ENCODE data around the gene FMO4.
"Not testable (repeated sequence)": the region's sequence is repeated elsewhere in the genome, so short reads cannot be mapped to it uniquely, and the experiment has no call there.

Gene FMO4

DNA sequence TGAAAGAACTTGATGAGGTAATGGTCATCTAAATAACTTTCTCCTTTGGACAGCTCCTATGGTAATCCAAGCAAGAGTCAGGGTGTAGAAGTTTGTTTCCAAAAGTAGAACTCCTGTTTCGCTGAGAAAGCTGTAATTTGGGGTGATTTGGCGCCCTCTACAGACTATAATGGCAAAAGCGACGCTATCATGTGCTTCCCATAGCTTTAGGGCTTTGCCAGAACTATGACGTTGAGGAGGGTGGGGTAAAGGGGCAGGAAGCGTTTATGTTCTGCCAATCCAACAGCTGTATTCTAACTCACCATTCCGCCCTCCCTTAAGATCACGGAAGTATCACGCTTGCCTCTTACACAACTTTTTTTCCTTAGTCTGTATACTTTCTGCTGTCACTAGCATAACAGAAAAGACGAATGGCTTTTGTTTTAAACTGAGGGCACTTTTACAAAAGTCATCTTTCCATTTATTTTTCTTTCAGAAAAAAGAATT is at the start of gene FMO4:
FMO4 (plus strand) TSS at position 349 of the 486 bp plus-strand sequence. CDS start 5,643 bp downstream, outside the sequence.
- DNase-seq (ENCODE audit: low spot score), result peak; percentile 95

- DNase-seq (ENCODE audit: low spot score), result no peak
Observed at GRCh38 chr1:171265686-171266085, 48.3 kb upstream of the FMO4 start.

DNA sequence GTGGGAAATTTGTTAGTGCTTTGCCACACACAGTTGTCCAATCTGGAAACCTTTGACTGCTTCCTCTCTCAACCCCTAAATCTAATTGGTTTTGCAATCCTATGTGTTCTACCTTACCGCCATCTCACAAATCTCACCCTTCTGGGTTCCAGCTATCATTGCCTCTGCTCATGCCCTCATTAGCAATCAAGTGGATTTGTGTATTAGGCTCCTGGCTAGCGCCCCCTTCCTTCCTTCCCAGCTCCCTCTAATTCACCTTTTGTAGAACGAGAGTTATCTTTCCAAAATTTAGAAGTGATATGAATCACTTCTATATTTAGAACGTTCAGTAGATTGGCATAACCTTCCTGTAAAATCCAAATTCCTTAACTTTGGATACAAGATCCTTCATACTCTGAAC is 47.1 kb upstream of the FMO4 start:
- DNase-seq (ENCODE audit: low spot score), result no peak

GRCh38 chr1:171267391-171267790 is 46.6 kb upstream of the FMO4 start:
- no peak for DNase-seq (ENCODE audit: low spot score)

DNA sequence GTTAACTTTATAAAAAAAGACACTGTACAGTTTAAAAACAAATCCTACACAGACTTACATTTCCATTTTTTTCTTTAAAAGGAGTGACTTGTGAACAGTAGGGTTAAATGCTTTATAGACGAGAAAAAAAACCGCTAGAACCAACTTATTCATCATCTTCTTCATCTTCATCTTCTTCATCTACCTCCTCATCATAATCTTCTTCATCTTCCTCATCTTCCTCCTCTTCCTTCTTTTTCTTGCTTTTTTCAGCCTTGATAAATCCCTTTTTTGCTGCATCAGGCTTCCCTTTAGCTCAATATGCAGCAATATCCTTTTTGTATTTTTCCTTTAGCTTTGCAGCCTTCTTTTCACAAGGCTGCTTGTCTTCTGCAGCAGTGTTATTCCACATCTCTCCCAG is 43.2 kb upstream of the FMO4 start:
- DNase-seq (ENCODE audit: low spot score), result no peak

GRCh38 chr1:171277534-171277933 is 36.4 kb upstream of the FMO4 start:
- no peak for DNase-seq (ENCODE audit: low spot score)

DNA sequence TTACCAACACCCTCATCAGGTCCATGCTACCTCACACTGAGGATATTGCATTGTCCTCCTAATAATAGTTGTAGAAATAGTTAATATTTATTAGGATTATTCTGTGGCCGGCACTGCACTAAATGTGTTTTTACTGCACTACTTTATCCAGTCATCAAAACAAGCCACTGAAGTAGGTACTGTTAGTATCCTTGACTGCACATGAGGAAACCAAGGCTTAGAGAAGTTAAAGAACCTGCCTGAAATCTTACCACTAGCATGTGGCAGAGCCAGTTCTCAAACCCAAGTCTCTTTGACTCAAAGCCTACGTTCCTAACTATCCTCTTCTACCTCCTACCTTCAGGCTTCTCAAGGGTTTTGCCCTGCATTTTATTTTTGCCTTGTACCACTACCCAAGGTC is 34.7 kb upstream of the FMO4 start:
- no peak for DNase-seq (ENCODE audit: low spot score)

DNA sequence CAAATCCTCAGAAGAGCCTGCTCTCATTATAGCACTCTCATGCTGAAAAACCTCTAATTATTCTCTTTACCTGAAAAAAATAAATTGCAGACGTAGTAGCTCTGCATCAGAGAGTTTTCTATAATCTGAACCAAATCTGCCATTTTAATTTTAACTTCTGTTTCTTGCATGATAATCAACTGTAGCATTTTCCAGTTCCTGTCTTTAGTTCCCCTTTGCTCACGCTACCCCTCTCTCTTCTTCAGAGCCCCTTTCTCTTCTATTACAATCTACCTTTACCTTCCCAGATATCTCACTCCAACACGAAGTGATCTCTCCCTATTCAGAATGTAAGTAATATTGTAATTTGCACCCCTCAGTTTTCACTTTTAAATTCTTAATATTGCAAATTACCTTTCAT is 34.3 kb upstream of the FMO4 start:
- DNase-seq (ENCODE audit: low spot score), result no peak

- DNase-seq (ENCODE audit: low spot score), result no peak
Observed at GRCh38 chr1:171280599-171280998, 33.4 kb upstream of the FMO4 start.

- DNase-seq (ENCODE audit: low spot score), result no peak
Observed at GRCh38 chr1:171286032-171286705, 27.8 kb upstream of the FMO4 start.

- DNase-seq (ENCODE audit: low spot score), result no peak
Observed at GRCh38 chr1:171290621-171291020, 23.4 kb upstream of the FMO4 start.

GRCh38 chr1:171292799-171293198 is 21.2 kb upstream of the FMO4 start:
- no peak for DNase-seq (ENCODE audit: low spot score)

GRCh38 chr1:171295383-171295782 is 18.6 kb upstream of the FMO4 start:
- not testable (repeated sequence) for DNase-seq (ENCODE audit: low spot score)

DNA sequence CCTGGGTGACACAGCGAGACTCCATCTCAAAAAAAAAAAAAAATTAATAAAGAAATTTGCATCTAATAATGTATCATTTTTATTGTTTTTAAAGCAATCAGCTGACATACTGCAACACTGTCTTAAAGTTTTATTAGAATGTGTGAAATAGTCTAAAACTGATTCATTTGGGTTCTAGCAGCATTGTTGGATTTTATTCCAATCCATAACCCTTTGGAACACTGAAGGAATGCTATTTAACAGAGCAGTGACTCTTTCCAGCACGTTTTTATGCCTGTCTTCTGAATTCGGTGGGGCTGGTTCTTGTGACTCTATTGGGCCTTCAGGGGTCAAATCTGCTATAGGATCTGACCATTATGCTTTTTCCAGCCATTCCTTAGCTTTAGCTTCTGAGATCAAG is 18.2 kb upstream of the FMO4 start:
- DNase-seq (ENCODE audit: low spot score), result no peak

DNA sequence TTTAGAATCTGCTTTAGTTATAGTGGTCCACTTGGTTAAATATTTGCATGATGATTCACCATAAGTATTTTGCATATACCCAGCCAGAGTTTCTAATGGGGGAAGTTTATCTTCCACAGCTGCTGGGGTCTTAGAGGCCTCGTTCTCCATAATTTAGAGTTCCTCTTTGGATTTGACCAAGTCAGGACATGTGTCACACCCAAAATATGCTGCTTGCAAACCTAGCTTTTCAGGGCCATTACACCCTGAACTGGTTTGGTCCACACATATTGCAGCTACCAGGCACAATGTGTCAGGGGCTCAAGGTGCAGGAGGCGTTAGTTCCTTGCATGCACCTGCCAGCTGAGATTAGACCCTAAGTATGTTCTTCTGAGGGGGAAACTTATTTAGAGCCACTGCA is 17.1 kb upstream of the FMO4 start:
- DNase-seq (ENCODE audit: low spot score), result no peak

GRCh38 chr1:171298696-171299095 is 15.3 kb upstream of the FMO4 start:
- DNase-seq (ENCODE audit: low spot score), result no peak

- DNase-seq (ENCODE audit: low spot score), result no peak
Observed at GRCh38 chr1:171299342-171299741, 14.6 kb upstream of the FMO4 start.

- DNase-seq (ENCODE audit: low spot score), result no peak
Observed at GRCh38 chr1:171300401-171300800, 13.6 kb upstream of the FMO4 start.

GRCh38 chr1:171310661-171311087 is 3.3 kb upstream of the FMO4 start:
- no peak for DNase-seq (ENCODE audit: low spot score)

DNA sequence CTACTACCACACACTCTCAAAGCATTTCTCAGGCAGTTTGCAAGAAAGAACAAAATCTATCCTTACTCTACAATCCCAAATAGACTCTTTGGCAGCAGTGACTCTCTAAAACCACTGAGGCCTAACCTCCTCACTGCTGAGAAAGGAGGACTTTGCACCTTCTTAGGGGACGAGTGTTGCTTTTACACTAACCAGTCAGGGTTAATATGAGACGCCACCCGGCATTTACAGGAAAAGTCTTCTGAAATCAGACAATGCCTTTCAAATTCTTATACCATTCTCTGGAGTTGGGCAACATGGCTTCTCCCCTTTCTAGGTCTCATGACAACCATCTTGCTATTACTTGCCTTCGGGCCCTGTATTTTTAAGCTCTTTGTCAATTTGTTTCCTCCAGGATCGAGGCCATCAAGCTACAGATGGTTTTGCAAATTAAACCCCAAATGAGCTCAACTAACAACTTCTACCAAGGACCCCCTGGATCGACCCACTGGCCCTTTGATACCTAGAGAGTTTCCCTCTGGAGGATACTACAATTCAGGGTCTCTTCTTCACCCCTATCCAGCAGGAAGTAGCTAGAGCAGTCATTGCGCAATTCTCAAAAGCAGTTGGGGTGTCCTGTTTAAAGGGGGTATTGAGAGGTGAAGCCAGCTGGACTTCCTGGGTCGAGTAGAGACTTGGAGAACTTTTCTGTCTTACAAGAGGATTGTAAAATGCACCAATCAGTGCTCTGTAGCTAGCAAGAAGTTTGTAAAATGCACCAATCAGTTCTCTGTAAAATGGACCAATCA is 2.0 kb upstream of the FMO4 start:
- no peak for DNase-seq (ENCODE audit: low spot score)

DNA sequence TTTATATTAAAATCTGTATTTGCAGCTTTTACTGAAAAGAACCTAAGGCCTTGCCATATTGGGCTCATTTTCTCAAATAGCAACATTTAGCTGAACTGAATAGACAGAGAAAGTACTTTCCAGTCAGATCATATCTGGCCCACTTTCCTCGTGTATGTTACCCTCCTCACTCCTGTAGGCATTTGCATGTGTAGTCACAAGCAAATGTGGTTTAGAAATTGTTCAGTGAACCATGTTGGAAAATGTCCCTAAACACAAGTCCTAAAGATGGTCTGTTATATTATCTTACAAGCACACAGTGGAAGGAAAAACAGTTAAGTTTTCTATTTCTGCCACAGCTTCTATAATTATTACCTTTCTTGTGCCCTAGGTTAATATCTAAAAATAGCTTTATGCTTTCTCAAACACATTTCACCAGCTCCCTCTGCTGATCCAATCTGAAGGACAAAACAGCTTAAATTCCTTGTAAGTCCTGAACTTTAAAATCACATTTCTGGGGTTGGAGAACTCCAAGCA is 606 bp upstream of the FMO4 start:
- no peak for DNase-seq (ENCODE audit: low spot score)

DNA sequence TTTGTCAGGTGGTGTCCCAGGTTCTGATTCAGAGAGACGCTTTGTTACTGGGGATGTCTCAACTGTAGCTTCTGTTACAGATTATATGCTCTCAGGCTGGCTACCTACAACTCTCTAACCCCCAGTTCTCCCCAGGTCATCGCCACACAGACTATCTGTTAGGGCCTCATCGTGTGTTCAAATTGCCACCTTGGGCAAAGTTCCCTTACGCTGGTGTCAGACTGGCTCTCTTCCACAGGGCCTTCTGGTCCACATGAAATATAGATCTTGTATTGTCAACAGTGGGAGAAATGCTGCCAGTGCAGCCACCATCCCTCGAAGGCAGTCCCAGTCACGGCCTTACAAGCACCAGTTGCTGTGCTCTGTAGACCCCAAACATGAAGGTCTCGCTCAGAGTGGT is 15.3 kb downstream of the FMO4 start:
- no peak for DNase-seq (ENCODE audit: low spot score)

DNA sequence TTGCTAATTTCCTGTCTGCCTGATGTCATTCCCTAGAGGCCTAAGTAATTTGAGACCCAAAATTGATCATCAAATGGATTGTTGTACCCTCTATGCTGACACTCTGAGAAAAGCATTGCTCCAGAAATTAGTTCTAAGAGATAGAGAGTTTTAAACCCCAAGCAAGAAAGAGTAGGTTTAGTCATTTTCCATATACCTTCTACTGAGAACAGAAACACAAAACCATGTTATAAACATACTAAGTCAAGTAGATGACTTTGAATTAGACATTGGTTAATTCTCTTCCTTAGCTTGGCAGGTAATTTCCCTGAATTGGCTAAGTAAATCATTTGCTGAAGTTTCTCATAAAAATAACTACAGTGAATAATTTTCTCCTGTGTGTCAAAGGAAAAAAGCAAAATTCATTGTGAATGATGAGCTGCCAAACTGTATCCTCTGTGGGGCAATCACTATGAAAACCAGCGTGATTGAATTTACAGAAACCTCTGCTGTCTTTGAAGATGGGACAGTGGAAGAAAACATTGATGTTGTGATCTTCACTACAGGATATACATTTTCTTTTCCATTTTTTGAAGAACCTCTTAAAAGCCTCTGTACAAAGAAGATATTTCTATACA is 20.1 kb downstream of the FMO4 start:
- no peak for DNase-seq (ENCODE audit: low spot score)

Measured in kidney capillary endothelial cell (primary cell).